GM21381 (cell line): Measurements from ENCODE around the gene PRR5L.
"Not testable (repeated sequence)": the region's sequence is repeated elsewhere in the genome, so short reads cannot be mapped to it uniquely, and the experiment has no call there.

Experiments used
- ATAC-seq: cut with Tn5 transposase; IDR thresholded peaks from one replicate; pipeline ENCODE4 v1.9.1; 2021; ENCODE audit warnings: mild to moderate bottlenecking, moderate library complexity; ENCODE audit not compliant: unreplicated experiment

The PRR5L gene

GRCh38 chr11:36488096-36488495, 192.0 kb downstream of the PRR5L start:
- ATAC-seq, result peak; percentile 66

DNA sequence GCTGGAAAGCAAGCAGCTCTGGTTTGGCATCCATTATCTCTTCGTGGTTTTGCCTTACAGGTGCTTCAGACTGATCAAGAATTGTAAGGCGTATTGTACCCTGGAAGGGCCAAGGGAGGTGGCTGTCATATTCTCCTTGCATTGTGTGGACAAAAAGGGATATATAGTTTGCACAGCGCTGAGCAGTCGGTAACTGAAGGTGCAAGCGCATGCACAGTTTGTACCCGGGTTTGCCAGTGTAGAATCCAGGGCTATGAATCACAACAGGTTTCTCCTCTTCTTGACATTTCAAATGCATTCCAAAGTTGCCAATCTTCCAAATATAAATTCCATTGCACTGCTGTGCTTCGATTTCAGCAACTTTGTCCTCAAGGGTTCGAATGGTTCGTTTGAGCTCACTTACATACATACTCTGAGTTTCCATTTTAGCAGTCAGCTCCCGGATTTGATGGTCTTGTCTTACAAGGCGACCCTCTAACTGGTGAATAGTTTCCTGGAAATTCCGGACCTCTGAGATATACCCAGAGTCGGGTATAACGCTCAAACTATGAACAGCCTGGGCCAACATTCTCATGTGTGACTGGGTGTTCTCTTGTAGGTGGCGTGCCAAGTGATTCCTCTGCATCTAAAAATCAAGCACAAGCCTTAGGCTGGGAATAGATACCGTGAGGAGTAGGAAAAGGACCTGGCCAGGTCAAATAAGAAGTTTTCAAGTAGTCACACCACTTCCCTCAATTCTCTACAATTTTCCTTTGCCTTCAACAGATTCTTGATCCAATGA, 194.1 kb downstream of the PRR5L start:
- no peak for ATAC-seq

DNA sequence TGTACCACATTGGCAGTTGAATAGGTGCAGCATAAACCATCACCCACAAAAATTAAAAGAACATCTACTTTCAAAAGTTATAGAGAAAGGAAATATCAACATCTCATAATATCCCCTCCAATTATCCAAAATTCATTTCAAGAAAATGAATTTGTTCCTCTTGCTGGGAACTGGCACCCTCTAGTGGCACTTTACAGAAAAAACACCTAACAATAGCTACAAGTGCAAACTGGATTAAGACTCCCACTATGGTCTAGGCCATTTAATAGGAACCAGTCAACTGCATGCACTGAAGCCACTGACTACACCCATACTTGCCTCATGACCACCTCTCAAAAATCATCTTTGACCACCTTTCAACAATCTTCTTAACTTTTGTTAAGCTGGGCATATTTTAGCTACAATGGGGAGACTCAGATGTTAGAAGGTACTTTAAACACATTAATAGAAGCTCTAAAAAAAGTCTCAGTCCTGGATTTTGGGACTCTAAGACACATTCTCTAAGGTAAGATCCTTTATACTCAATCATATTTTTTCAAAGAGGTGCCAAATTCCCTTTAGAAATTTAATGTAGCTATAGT, 196.7 kb downstream of the PRR5L start:
- ATAC-seq, result no peak

DNA sequence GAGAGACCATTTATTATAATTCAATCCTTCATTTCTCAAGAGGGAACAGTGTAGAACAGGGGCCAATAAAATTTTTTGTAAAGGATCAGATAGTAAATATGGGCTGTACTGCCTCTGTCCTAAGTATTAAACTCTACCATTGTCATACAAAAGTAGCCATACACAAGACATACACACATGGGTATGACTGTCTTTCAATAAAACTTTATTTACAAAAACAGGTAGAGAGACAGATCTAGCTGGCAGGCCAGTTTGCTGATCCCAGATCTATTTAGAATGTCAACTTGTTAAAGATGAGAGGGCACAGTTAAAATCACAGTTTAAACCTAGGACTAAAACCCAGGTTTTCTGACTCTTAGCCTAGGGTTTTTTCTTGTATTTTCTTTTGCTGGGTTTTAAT, 197.2 kb downstream of the PRR5L start:
- no peak for ATAC-seq

- no peak for ATAC-seq
Observed at GRCh38 chr11:36498721-36499120, 202.6 kb downstream of the PRR5L start.

GRCh38 chr11:36499315-36499714, 203.2 kb downstream of the PRR5L start:
- ATAC-seq, result no peak

- ATAC-seq, result peak; percentile 89
Observed at GRCh38 chr11:36500315-36500721, 204.2 kb downstream of the PRR5L start.

DNA sequence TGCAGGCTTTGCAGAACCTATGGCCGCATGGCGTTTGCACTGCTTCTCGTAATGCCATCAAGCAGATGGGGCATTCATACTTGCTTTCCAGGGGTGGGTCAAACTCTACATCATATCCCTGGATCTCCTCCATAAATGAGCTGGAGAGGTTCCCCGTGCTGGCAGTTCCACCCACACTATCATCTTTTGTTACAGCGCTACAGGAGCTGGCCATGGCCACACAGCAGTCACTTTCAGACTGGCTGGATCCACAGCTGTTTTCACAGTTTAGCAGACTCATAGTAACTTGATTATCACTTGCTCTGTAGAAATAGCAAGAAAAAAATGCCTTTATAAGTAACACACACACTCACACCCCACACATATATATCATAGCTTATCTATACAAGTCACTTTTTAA, 205.1 kb downstream of the PRR5L start:
- no peak for ATAC-seq

- no peak for ATAC-seq
Observed at GRCh38 chr11:36507824-36508489, 211.9 kb downstream of the PRR5L start.

DNA sequence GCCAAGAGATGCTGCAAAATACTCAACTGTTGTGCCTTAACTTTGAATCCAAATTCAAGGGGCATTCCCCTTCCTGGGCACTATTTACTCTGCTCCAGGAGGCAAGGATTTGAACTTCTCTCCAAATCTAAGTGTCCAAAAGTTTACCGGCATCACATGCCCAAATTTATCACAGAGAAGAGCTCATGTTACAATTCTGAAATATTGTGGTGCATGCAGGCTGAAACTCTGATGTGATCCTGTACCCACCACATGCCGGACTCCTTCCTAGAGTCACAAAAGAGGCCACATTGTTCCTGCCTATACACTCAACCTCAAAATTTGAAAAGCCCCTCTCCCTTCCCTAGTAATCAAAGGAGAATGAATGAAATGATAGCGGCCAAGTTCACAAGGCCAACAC, 212.7 kb downstream of the PRR5L start:
- no peak for ATAC-seq

GRCh38 chr11:36509201-36509639, 213.1 kb downstream of the PRR5L start:
- ATAC-seq, result no peak

- peak; percentile 98 for ATAC-seq
Observed at GRCh38 chr11:36509694-36510593, 213.9 kb downstream of the PRR5L start, which contains the start of gene TRAF6. TSS of gene TRAF6 (minus strand) at chr11:36510272. CDS start at chr11:36501515, 8,757 bp downstream.

- ATAC-seq, result no peak
Observed at GRCh38 chr11:36510594-36510942, 214.5 kb downstream of the PRR5L start.

DNA sequence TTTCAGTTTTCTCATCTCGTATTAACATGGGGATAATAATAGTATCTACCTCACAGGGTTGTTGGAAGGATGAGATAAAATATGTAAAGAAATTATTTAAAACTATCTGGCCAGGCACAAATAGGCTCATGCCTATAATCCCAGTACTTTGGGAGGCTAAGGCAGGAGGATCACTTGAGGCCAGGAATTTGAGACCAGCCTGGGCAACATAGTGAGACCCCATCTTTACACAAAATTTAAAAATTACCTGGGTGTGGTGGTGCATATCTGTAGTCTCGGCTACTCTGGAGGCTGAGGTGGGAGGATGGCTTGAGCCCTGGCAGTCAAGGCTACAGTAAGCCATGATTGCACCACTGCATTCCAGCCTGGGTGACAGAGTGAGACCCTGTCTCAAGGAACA, 215.0 kb downstream of the PRR5L start:
- ATAC-seq, result not testable (repeated sequence)

- no peak for ATAC-seq
Observed at GRCh38 chr11:36512016-36512415, 215.9 kb downstream of the PRR5L start.

DNA sequence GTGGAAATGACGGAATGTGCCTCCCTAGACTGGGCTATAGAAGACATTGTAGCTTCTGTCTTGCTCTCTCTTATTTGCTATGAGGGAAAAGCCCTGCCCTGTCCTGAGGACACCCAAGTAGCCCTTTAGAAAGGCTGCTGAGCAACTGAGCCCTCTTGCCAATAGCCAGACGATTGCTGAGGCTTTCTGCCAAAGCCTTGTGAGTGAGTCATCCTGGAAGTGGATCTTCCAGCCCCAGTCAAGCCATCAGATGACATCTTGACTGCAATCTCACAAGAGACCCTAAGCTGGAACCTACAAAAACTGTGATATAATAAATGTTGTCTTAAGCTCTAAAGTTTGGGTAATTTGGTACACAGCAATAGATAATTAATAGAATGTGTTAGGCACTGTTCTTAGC, 217.9 kb downstream of the PRR5L start:
- no peak for ATAC-seq
